GM19025 (cell line): Measurements from ENCODE around the gene UGT1A5.

Source experiments
- ATAC-seq: cut with Tn5 transposase; IDR thresholded peaks from one replicate; pipeline ENCODE4 v1.9.1; 2021; ENCODE audit warnings: mild to moderate bottlenecking, low read depth, moderate library complexity; ENCODE audit not compliant: unreplicated experiment

The UGT1A5 gene

DNA sequence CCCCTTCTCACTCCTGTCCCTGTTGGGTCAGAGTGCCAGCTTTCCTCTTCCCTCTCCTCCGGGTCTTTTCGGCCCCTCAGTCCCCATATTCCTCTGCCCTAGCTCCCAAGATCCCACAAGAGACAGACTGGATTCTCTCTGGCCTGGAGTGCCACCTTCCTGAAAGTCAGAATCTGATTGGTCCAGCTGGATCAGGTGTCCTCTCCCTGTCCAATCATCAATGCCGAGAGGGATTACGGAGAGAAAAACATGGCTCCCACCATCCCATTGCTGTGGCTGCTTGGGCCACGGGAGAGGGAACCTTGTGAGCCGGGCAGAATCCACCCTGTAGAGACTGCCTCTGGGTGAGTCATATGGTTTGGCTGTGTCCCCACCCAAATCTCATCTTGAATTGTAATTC is 62.7 kb downstream of the UGT1A5 start:
- no peak for ATAC-seq

DNA sequence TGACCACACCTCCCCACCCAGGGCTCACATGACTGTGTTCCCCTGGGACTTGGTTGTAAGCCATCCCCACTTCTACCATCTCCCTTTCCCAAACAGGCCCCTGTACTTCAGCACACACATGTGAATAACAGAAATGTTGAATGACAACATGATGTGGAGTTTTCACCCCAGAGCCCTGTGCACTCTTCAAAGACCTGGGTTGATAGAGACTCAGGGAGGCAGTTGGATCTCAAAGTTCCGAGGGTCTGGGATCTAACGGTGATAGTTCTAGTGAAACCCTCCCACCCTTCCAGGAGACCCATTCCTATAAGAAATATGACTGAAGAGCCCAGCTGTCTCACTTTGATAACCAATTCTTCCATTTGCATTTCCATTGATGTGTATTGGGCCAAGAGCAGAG is 65.3 kb downstream of the UGT1A5 start, which contains the start of gene MROH2A:
MROH2A (plus strand) TSS at position 301 of the 400 bp plus-strand sequence. CDS start 1,029 bp downstream, outside the sequence.
- ATAC-seq, result no peak

DNA sequence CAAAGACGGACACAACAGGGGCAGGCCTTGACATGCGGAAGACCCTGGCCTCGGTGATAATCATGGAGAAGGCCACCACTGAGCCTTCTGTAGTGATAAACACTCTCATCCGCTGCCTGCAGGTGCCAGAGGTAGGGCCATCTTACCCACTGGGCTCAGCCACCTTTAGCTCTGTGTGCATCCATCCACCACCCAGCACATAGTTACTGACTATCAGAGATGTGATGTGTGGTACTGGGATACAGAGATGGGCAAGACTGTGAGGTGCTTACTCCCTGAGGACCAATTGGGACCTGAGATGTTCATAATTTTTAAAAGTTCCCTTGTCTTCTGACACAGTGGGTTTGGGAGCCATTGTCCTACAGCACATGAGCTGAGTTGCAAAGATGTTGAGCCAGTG is 67.0 kb downstream of the UGT1A5 start:
- ATAC-seq, result no peak

DNA sequence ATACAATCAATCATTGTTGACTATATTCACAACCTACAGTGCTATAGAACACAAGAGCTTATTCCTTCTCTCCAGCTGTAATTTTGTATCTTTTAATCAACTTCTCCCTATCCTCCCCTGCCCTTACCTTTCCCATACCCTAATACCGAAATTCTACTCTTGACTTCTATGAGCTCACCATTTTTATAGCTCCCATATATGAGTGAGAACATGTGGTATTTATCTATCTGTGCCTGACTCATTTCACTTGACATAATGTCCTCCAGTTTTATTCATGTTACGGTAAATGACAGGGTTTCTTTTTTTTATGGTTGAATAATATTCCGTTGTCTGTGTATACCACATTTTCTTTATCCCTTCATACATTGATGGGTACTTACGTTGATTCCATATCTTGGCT is 68.1 kb downstream of the UGT1A5 start:
- ATAC-seq, result no peak

DNA sequence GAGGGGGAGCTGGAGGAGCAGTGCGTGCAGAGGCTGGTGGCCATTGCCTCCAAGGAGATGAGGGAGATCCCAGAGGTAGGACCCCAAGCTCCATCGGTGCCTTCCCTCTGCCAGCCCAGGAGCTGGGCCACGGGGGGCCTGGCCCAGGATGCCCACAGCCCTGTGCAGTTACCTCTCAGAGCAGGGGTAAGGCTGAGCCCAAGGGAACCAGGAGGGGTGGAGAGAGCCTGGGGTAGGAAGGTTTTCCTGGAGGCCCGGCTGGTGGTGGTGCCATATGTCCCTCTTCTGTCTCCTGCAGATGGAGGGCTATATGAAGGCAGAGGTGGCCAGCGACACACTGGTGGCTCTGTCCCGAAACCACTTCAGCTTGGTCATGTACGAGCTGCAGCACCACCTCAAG is 76.8 kb downstream of the UGT1A5 start:
- ATAC-seq, result no peak

DNA sequence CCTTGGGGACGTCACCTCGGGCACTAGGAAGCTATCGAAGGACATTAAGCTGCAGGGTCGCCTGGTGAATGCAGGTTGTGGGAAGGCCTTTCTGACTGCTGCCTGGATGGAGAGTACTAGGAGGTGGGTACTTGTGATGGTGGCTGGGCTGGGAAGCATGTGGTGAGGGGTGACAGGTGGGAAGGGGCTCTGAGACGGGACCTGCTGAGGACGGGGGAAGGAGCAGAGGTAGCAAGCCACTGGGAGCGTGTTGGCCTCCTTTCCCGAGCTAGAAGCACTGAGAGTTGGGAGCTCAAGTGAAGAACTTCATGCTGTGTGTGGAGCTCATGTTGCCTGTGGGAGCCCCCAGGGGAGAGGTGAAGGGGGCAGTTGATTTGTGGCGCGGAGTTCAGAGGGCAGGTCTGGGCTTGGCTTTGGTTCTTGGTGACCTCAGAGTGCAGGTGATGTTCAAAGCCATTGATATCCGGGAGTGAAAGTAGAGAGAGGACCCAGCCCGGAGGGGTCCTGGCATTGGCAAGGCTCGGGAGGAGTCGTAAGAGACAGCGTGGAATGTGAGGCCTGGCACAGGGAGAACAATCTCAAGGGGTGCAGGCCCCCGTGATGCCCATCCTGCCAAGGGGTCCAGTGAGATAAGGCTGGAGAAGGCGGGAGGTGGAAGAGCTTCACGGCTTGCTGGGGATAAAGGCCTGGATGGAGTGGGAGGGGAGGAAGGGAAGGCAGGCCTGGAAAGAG is 78.6 kb downstream of the UGT1A5 start:
- no peak for ATAC-seq

DNA sequence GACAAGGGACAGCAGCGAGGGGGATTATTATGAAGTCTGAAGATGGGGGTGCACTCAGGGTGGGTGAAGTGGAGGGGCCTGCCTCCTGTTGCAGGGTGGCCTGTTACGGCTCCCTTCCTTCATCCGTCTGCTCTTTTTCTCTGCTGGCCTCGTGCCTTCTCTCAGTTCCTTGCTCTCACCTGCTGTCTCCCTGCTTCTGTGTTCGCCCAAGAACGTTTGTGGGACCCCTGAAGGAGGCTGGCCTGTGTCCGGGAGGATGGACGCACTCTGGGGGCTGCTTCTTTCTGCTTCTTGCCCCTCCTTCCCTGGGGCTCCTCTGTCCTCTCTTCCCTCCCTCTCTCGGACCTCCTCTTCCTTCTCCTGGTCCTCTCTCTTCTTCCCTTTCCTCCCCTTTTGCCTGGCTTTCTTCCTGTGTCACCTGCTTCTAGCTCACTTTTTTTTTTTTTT is 79.2 kb downstream of the UGT1A5 start:
- no peak for ATAC-seq

DNA sequence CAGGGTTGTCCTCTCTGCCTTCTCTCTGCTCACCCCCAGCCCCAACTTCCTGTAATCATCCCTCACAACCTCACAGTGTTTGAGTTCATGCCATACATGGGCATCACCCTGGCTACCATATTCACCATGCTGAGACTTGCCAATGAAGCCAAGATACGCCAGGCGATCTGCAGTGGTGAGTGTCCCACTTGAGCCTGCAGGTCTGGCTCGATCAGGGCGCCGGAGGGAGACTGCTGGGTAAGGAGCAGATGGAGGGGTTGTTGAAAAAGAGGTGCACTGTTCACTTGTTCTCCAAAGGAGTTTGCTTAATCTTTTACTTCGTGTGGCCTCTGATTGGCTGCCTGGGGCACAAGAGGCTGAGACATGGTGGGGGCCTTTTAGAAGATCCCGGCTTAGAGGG is 80.0 kb downstream of the UGT1A5 start:
- ATAC-seq, result no peak

DNA sequence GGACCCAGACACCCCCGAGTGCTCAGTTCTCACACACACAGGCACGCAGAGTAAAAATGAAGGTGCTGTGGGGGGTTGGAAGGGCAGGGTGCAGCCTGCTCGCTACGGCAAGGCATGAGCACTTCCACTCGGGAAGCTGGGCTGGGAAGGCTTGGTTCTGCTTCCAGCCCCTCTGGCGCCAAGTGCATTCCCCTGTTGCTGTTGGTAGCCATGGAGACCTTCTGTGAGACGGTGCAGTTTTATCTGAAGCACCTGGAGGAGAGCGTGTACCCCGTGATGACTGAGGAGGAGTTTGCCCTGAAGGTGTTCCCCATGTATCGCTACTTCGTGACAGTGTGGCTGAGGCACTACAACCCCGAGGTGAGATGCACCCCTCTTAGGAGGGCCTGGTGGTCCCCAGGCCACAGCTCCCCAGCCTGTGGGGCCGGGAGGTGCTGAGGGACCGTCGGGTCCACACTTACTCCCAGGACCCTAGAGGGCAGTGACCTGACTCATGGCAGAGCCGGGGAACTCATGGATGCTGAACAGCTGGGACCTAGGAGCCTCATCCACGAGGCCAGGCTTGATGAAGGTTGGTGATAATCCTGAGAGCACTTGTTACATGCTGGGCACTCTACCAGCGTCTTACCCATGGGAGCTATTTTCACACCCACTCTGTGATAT is 80.9 kb downstream of the UGT1A5 start:
- no peak for ATAC-seq

DNA sequence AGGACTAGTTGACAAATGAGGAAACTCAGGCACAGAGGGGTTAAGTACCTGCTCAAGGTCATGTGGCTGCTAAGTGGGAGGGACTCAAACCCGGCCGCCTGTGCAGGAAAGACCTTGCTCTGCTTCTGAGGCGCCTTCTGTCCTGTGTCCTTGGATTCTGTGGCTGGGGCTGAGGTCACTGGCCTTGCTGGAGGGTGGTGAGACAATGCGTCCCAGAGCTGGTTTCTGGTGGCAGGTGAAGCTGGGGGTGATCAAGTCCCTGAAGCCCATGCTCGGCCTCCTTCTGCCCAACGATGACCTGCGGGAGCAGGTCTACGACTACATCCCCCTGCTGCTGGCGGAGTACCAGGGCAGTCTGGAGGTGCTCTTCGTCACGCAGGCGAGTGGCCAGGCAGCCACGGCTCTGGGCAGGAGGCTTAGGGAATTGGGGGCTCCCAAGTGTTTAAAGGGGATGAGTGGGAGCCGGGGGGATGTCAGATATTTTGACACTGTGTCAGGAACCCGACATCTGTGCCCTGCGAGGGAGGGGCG is 81.5 kb downstream of the UGT1A5 start:
- ATAC-seq, result no peak

DNA sequence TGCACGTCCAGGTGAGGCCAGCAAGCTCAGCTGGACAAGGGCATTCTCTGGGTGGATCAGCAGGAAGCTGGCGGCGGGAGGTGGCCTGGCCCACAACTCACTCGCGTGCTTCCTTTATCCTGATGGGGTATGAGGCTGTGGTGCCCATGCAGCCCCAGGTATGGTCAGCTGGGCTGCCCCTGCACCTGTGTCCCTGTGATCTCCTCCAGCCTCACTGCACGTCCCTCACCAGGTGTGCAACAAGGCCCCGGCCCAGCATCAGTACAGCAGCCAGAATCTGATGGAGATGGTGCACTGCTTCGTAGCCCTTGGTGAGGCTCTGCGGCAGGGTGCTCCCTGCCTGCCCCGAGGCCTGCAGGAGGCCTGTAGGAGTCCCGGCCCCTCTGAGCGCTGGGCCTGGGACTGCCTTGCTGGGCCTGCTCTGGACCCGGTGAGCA is 83.0 kb downstream of the UGT1A5 start:
- no peak for ATAC-seq

DNA sequence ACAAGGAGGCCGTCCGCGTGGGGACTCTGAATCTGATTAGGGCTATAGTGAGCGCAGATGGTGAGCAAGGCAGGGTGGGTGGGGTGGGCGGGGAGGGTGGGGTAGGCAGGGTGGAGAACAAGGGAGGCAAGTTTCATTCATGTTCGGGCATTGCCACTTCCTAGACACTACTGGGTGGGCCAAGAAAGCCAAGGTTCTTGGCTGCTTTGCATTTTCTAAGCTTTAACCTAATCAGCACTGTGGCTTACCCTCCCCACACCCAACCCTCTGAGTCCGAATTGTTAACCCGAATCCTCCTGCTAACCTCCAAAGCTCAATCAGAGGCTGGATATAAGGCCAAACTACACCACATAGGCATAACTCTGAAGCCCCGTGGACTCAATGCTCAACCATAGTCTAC is 83.5 kb downstream of the UGT1A5 start:
- no peak for ATAC-seq

DNA sequence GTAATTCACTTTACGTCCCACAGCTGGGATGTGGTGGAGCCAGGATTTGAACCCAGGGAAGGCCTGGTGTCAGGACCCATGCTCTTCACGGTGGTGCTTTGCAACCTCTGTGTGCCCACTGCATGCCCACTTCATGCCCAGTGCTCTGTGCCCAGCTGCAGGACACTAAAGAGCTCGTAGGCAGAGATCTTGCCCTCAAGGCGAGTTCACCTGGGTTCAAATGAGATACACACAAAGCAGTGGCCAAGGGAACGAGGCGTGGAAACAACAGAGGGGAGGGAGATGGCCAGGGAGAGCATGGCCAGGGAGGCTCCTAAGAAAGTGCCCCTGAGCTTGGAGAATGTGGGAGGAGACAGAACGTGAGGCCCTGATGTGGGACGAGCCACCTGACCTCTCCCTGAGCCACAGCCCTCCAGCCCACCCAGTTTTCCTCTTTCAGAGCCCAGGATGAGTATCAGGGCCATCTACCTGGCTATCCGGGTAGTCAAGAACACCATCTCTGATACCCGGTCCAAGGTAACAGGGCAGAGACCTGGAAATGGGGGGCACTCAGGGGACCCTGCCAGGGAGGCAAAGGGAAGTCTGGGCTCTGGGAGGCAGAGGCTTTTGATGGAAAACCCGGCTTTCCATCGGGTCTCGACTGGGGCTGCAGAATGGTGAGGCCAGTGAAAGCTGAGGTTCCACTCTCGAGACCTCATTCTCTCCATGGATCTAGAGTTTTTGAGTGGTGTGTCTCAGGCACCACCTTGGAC is 85.8 kb downstream of the UGT1A5 start:
- ATAC-seq, result no peak

DNA sequence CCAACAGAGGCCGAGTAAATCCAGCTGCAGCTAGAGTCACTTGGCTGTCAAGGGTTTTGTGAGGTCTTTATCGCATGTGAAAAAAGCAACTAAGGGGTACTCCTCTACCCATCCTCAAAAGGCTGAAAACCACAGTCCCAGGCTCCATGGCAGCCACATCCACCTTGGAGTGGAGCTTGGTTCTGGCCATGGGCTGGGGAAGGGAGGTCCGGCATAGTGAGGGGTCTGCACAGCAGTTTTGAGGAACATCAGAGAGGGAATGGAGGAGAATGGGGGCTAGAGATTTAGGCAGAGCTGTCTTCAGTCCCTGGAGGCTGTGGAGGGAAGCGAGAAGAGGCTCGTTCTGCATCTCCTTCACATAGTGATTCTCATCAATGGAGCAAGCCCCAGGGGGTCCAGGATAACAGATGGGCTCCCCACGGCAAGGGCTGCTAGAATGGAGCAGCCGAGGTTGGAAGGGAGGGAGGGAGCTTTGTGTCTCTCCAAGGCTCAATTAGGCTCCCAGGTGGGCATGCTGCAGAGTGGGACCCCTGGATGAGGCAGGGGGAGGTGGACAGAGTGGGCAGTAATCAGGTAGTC is 86.5 kb downstream of the UGT1A5 start:
- ATAC-seq, result no peak

DNA sequence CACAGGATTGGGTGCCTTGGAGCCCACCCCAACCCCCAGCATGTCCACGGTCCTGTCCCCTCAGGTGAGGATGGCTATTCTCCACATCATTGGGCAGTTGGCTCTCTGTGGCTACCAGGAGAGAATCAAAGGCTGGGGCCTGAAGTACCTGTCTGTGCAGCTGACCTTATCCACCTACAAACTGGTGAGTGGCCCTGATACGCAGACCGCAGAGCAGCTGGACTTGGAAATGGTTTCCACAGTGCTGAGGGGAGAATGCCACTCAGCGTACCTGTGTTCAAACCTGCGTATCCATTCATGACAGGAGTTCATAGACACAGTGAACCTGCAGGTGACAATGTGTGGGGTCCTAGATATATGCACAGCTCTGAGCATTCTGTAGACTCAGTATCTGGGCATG is 87.0 kb downstream of the UGT1A5 start:
- ATAC-seq, result no peak

DNA sequence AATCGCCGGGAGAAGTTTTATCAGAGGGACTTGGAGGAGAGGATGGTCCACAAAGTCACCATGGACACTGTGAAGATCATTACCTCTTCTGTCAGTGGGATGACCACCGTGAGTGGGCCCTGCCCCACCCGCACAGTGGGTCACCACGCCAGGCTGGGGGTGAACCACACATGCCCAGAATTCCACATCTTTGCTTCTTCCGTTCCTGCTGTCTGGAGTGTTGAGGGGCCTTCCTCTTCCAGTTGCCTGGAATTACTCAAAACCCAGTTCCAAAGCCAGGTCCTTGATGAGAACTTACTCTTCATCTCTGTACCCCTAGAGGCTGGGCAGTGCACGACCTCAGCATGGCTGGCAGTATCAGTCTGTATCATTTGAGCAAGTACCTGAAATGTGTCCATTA is 87.5 kb downstream of the UGT1A5 start:
- no peak for ATAC-seq

DNA sequence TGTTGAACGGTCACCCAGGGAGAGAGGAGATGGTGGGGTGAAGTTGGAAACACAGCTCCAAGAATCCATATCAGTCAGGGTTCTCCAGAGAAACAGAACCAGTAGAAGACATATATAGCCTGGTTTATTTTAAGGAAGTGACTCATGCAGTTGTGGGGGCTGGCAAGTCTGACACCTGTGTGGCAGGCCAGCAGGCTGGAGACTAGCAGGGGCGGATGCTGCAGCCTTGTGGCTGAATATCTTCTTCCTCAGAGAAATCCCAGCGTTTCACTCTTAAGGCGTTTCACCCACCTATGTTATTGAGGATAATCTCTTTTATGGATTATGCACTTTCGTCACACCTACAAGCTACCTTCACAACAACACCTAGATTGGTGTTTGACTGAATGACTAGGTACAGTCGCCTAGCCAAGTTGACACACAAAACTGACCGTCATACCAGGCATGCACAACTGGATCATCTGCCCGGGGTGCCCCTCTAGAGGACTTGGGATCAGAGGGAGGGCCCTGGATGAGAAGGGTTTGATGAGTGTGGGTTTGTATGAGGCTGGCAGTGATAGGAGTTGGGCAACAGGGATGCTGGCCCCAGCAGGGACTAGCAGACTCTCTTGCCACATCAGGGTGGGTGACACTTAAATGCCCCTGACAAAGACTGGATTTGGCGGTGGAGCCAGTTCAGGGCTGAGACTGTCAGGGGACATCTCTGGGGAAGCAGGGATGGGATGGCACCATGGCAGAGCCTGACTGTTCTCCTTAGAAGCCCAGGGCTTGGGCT is 88.8 kb downstream of the UGT1A5 start:
- ATAC-seq, result no peak

DNA sequence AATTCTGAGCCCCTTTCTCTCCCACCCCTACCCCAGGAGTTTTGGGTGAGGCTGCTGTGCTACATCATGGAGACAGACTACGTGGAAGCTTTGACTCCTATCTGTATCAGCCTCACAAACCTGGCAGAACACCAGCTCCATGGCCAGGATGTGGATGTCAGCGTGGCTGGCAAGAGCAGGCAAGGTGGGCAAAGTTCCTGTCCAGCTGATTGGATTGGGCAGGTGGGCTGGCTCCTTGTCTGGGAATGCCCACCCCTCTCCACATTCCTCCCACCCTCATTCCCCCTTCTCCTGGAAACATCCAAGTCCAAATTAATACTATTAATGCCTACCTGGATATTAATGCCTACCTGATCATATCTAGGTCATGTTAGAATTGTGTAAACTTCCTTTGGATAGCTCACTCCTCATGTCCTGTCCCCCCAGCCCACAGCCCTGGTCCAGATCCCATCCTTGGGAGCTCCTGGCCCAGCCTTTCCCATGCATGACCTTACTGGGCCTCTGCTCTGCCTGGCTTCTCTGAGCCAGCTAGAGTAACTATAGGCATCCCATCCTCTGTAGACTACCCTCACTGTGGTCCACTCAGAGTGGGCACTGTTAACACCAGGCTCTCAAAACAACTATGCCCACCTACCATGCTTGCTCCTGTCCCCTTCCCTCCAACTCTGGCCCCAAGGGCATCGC is 89.6 kb downstream of the UGT1A5 start:
- ATAC-seq, result no peak

DNA sequence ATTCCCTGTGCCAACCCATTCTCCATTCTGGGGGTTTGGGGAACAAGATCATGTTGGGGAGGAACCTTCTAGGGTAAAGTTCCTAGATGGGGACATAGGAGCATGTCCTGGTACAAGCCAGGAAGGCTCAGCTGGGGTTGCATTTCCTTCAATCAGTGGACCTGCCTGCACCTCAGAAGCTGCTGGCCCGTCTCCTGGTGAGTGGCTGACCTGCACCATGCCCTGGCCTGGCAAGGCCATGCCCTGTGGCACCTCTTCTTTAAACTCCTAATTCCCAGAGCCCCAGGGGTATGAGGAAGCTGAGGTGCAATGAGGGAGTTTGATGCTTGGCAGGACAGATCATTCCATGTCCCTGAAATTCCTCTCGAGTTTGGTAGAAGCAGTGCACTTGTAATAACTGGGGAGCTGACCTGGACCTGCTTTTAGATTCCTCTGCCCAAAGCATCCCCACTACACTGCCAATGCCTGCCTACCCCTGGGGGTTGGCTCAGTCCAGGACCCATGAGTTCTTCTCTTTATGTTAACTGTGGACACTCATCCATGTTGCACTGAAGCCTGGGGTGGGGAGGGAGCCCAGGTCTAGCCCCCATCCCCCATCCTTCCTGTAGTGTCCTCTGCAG is 90.7 kb downstream of the UGT1A5 start:
- no peak for ATAC-seq
